CMK (cell line): ENCODE data around the gene SPATA9.
"Not testable (repeated sequence)": the region's sequence is repeated elsewhere in the genome, so short reads cannot be mapped to it uniquely, and the experiment has no call there.

ENCODE experiments used
- DNase-seq: peaks from one replicate; pipeline ENCODE4 v3.0.0-alpha.2; 2010; ENCODE audit warnings: low read depth

The SPATA9 gene

GRCh38 chr5:95717439-95717838, 34.6 kb upstream of the SPATA9 start:
- no peak for DNase-seq

GRCh38 chr5:95715799-95716461, 33.1 kb upstream of the SPATA9 start:
- DNase-seq = no peak

DNA sequence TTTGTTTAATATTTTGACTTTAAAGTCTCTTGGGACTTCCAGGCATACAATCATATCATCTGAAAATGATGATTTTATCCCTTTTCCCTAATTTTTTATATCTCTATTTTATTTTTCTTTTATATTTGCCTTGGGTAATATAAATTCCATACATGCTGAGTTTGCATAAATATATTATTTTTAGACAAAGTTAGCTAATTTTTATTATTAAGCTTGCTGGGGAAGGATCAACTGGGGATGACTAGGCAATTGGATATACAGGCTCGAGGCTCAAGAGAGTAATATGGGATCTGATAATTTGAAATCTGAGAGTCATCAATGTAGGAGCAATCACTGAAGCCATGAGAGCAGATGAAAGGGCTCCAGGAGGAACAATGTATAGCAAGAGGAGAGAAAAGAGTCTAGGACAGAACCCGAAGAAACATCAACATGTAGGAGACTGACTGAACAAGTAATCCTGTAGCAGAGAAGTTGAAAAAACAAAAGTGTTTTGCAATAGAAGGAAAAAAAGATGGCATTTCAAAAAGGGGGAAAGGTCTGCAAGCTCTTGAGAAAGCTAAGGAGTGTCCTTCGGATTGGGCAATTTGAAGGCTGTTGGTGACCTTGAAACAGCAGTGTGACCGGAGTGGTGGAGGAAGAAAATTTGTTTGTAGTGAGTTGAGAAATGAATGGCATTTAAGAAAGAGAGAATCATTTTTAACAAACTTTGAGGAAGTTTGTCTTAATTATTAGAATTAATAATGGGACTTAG, 31.3 kb upstream of the SPATA9 start:
- no peak for DNase-seq

GRCh38 chr5:95713246-95713645, 30.5 kb upstream of the SPATA9 start:
- DNase-seq = not testable (repeated sequence)

GRCh38 chr5:95712347-95712958, 29.7 kb upstream of the SPATA9 start:
- DNase-seq = no peak

- DNase-seq = no peak
Observed at GRCh38 chr5:95711501-95712346, 28.9 kb upstream of the SPATA9 start.

GRCh38 chr5:95710651-95711500, 28.1 kb upstream of the SPATA9 start:
- DNase-seq = not testable (repeated sequence)

GRCh38 chr5:95709967-95710650, 27.3 kb upstream of the SPATA9 start:
- no peak for DNase-seq

DNA sequence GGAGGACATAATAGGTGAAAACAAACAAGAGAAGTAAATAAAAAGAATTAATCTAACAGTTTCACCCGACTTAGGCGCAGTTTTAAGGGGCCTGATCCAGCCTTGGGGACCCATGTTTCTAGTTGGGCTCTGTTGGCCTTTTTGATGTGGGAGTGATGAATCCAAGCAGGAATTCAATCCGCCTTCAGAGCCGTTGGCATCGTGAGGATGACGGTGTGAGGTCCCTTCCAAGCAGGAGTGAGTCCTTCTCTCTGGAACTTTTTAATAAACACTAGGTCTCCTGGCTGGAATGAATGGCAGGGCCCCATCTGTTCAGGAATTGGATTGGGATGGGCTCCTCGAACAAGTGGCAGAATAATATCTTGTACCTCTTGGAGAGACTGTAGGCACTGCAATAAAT, 26.1 kb upstream of the SPATA9 start:
- DNase-seq = no peak

DNA sequence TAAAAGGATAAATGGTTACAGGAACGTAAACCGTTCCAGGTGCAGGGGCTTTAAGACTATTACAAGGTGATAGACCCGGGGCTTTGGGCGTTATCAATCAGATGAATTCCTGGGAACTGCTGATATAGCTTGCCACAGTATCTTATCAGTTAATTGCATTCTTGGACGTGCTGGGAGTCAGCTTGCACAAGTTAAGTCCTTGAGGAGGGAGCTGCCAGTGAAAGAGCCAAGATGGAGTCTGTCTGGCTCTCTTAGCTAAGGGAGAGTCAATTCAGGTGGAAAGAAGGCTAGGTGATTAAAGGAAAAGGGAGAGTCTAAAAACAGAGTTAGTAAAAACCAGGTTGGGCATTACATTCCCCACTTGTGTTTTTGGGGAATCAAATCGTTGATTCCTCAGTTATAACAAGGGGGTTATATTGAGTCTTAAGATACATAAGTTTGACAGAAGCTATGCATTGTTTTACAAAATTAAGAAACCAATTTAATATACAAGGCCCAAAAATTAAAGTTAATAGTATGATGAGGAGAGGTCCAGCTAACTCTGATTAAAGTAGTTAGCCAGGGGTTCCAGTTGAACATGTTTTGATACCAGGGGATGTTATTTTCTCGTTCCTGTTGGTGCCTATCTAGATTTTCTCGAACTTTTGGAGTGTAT, 24.9 kb upstream of the SPATA9 start:
- DNase-seq = not testable (repeated sequence)

DNA sequence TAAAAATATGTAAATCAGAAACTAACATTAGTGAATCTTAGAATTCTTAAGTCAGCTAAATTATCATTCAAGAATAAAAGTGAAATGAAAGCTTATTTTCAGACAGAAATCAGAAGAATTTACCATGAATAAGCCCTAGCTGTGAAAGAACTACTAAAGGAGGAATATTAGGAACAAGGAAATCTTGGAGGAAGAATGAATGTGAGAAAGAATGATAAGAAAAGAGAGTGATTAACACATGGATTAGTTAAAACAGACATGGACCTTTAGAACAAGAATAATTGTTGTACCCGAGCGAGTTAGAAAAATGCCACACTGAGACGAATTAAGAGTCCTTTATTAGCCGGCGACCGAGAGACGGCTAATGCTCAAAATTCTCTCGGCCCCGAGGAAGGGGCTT, 24.3 kb upstream of the SPATA9 start:
- no peak for DNase-seq

DNA sequence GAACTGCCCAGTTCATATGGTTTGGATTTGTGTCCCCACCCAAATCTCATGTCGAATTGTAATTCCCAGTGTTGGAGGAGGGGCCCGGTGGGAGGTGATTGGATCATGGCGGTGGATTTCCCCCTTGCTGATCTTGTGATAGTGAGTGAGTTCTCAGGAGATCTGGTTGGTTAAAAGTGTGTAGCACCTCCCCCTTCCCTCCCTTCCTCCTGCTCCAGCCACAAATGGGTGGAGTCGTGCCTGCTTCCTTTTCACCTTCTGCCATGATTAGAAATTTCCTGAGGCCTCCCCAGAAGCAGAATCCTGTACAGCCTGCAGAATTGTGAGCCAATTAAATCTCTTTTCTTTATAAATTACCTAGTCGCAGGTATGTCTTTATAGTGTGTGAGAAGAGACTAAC, 23.4 kb upstream of the SPATA9 start:
- DNase-seq = not testable (repeated sequence)

GRCh38 chr5:95704150-95704549, 21.4 kb upstream of the SPATA9 start:
- DNase-seq = no peak

DNA sequence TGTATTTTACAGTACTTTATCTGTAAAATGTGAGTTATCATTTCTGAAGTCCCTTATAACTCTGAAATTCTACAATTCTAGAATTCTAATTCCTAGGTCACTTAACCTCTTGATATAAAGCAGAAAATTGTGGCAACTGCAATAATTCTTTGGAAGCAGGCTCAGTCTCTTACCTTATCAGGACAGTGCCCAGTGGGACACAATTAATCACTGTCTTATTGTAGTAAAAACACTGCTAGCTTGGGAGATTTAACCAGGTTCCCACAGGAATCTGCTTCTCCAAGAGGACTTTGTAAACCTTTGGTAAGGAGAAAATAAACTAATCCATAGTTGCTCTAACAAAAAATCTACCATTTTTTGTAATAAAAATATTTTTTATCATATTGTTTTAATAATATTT, 18.3 kb upstream of the SPATA9 start:
- no peak for DNase-seq

GRCh38 chr5:95699337-95699736, 16.5 kb upstream of the SPATA9 start:
- no peak for DNase-seq

- no peak for DNase-seq
Observed at GRCh38 chr5:95697781-95698681, 15.2 kb upstream of the SPATA9 start.

GRCh38 chr5:95690333-95690732, 7.5 kb upstream of the SPATA9 start:
- no peak for DNase-seq

DNA sequence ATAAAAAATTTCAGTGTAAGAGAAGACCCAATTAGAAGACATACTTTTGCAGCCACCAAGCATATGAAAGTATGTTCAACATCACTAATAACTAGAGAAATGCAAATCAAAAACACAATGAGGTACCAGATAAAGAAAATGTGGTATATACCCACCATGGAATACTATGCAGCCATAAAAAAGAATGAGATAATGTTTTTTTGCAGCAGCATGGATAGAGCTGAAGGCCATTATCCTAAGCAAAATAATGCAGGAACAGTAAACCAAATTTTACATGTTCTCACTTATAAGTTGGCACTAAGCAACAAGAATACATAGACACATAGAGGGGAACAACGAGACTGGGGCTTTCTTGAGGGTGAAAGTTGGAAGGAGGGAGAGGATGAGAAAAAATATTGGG, 6.9 kb upstream of the SPATA9 start:
- DNase-seq = no peak

DNA sequence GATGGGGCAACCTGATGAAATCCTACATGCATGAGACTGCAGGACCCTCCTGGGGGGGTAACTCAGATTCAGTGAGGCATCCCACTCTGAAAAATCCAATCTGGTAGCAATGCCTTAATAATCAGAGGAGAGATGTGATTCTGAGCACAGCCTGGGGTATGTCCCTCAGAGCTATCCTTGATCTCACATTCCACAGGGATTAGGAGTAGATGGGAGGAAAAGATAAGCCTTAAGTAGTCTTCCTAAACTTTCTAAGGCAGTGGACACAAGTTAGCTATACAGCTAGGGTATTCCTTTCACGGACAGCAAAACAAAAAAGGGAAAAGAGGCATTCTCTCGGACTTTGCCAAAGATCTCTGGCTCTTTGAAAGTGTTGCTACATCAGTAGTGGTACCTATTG, 3.9 kb upstream of the SPATA9 start:
- DNase-seq = no peak
